Vagina (tissue), 2 donors: ENCODE data around the gene RASA3.

Experiments
- POLR2A ChIP-seq, 2 donors: fragments of 450-650 bp; IDR thresholded peaks; one replicate each; pipeline ENCODE4 v1.6.1; 2017; ENCODE audit warnings: antibody characterized with exemption in 2 of 2, mild to moderate bottlenecking in 2 of 2, moderate library complexity in 2 of 2
- POLR2AphosphoS5 ChIP-seq, 2 donors: sonication (generic); formaldehyde crosslinking; IDR thresholded peaks; one replicate each; pipeline ENCODE4 v1.9.0; 2017; ENCODE audit warnings: antibody characterized with exemption in 2 of 2, mild to moderate bottlenecking in 2 of 2, low read depth in 1 of 2; ENCODE audit not compliant: insufficient read depth in 1 of 2
- TF ChIP-seq, protein P1 (sequence below), 3 experiments: fragments of 450-650 bp in 2 of 3; fragments of 200-600 bp in 1 of 3; sonication (generic) in 1 of 3; IDR thresholded peaks; one replicate each; pipeline ENCODE4 v1.5.1; 2017 to 2019; ENCODE audit warnings: antibody characterized with exemption in 3 of 3, mild to moderate bottlenecking in 2 of 3, moderate library complexity in 2 of 3

DNA sequence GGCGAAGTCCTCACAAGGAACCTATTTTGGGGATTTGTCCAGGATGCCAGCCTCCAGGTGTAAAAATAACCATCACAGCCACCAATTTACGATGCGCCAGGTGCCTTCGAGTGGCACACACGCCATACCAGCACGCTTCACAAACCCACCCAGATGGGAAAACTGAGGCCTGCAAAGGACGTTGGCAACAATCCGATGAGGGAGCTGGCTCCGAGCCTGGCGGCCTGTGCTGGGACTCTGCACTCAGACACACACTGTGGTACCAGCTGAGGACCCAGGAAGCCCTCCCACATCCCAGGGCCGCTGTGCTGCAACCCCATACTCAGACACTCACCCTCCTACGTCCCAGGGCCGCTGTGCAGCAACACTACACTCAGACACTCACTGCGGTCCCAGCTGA lies 93.5 kb downstream of the RASA3 start:
- TF ChIP-seq, protein P1, sequence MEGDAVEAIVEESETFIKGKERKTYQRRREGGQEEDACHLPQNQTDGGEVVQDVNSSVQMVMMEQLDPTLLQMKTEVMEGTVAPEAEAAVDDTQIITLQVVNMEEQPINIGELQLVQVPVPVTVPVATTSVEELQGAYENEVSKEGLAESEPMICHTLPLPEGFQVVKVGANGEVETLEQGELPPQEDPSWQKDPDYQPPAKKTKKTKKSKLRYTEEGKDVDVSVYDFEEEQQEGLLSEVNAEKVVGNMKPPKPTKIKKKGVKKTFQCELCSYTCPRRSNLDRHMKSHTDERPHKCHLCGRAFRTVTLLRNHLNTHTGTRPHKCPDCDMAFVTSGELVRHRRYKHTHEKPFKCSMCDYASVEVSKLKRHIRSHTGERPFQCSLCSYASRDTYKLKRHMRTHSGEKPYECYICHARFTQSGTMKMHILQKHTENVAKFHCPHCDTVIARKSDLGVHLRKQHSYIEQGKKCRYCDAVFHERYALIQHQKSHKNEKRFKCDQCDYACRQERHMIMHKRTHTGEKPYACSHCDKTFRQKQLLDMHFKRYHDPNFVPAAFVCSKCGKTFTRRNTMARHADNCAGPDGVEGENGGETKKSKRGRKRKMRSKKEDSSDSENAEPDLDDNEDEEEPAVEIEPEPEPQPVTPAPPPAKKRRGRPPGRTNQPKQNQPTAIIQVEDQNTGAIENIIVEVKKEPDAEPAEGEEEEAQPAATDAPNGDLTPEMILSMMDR (IDR thresholded peaks at IDR 0.05), result no peak
- no peak for TF ChIP-seq POLR2A (IDR thresholded peaks at IDR 0.05)
- no peak for TF ChIP-seq POLR2AphosphoS5 (IDR thresholded peaks at IDR 0.05; ENCODE audit: insufficient read depth in 1 of 2, low read depth in 1 of 2)
